GM18520 (cell line): ENCODE measurements around the gene SHANK3.

Source experiments
- ATAC-seq: cut with Tn5 transposase; IDR thresholded peaks from one replicate; pipeline ENCODE4 v1.9.1; 2021; ENCODE audit not compliant: unreplicated experiment

Gene SHANK3

GRCh38 chr22:50711446-50712340 lies 39.1 kb downstream of the SHANK3 start:
- ATAC-seq = no peak

GRCh38 chr22:50712341-50713007 lies 39.9 kb downstream of the SHANK3 start:
- ATAC-seq = no peak

- no peak for ATAC-seq
These were observed 40.4 kb downstream of the SHANK3 start for GRCh38 chr22:50713008-50713385.

- ATAC-seq = no peak
These were observed 41.0 kb downstream of the SHANK3 start for GRCh38 chr22:50713571-50714056.

- ATAC-seq = no peak
These were observed 41.5 kb downstream of the SHANK3 start for GRCh38 chr22:50714150-50714549.

GRCh38 chr22:50714631-50715179 lies 42.1 kb downstream of the SHANK3 start:
- no peak for ATAC-seq

GRCh38 chr22:50715250-50715649 lies 42.6 kb downstream of the SHANK3 start:
- no peak for ATAC-seq

- no peak for ATAC-seq
These were observed 43.2 kb downstream of the SHANK3 start for GRCh38 chr22:50715776-50716175.

GRCh38 chr22:50716290-50717024 lies 43.8 kb downstream of the SHANK3 start:
- no peak for ATAC-seq

- no peak for ATAC-seq
These were observed 45.2 kb downstream of the SHANK3 start for GRCh38 chr22:50717709-50718351.

GRCh38 chr22:50718352-50718709 lies 45.7 kb downstream of the SHANK3 start:
- no peak for ATAC-seq

- ATAC-seq = no peak
These were observed 47.2 kb downstream of the SHANK3 start for GRCh38 chr22:50719814-50720300.

GRCh38 chr22:50720301-50721256 lies 48.0 kb downstream of the SHANK3 start:
- ATAC-seq = no peak

- no peak for ATAC-seq
These were observed 48.7 kb downstream of the SHANK3 start for GRCh38 chr22:50721257-50721844.

- no peak for ATAC-seq
These were observed 49.6 kb downstream of the SHANK3 start for GRCh38 chr22:50722048-50722701.
